ENCODE measurements around the gene NPR2. TPM values are rescaled to one million over a fixed set of nuclear protein-coding genes. Genes with fewer than 3 reads are reported as not detected.

The NPR2 gene
- polyA plus RNA-seq, 1 of the 3 experiments (the other 2 are of a cell fraction), result 13.5 TPM

GRCh38 chr9:35746583-35746982, 44.8 kb upstream of the NPR2 start:
- CTCF ChIA-PET, result interaction anchor here (0.7 to 6.8 kb wide), 8 partner anchors 9 to 135 kb away, joined by 3 to 88 read pairs (median 10); no protein-coding TSS in a partner anchor
- DNase-seq, result no peak
- Histone ChIP-seq H3K27ac (ENCODE audit: low read depth in 2 of 2, low read length in 1 of 2) (peak overlapping the region in 1 of 2 experiments; percentile 44; a peak in 1 of 4 replicates), H3K4me1 (ENCODE audit: control insufficient read depth in 1 of 2, insufficient read depth in 2 of 2, low read depth in 1 of 2, low read length in 1 of 2) (peaks cover 12 to 33% of the 10 kb centered on the region in 2 experiments; a peak in 2 of 4 replicates), H4K20me1 (ENCODE audit: insufficient read depth) (peaks cover 31% of the 10 kb centered on the region), H3K9me2 (no peaks in the 10 kb centered on the region), H3K9me3 (no peaks in the 10 kb centered on the region), H3K4me2 (peak overlapping the region; percentile 82), H2AFZ (ENCODE audit: low read depth) (no peak overlapping the region), H3F3A (replicated peaks; ENCODE audit: insufficient read depth) (peaks cover 7% of the 10 kb centered on the region), H3K4me3 (ENCODE audit: low read depth in 2 of 2, low read length in 1 of 2) (peak overlapping the region; percentile 97 to 98), H3K9ac (peak overlapping the region; percentile 90; the same call in 1 of the 2 replicates), H3K79me2 (ENCODE audit: insufficient read depth) (peaks cover 89% of the 10 kb centered on the region), H3K27me3 (ENCODE audit: insufficient read depth) (no peaks in the 10 kb centered on the region), H3K36me3 (replicated peaks in 1 of 2; ENCODE audit: control insufficient read depth in 1 of 2, insufficient read depth in 2 of 2, low read length in 1 of 2) (peaks cover 37 to 45% of the 10 kb centered on the region in 2 experiments)
- WGBS (ENCODE audit: low lambda C conversion rate), result 61% methylated on average over 3 of the region's 3 CpGs
- POLR2A ChIA-PET, result interaction anchor here (0.9 kb wide), 1 partner anchor 10 kb away, joined by 4 read pairs; no protein-coding TSS in a partner anchor
- TF ChIP-seq TCF12 (IDR thresholded peaks at IDR 0.05), result no peak
- TF ChIP-seq USF1 (IDR thresholded peaks at IDR 0.05; ENCODE audit: borderline replicate concordance, low read depth), result no peak
- TF ChIP-seq FOXM1 (IDR thresholded peaks at IDR 0.05; ENCODE audit: low read depth), result no peak
- no peak for TF ChIP-seq POLR2AphosphoS5 (IDR thresholded peaks at IDR 0.05; ENCODE audit: low read depth, low read length)
- no peak for TF ChIP-seq GABPA (IDR thresholded peaks at IDR 0.05; ENCODE audit: low read depth)
- no peak for TF ChIP-seq ZBTB33 (IDR thresholded peaks at IDR 0.05; ENCODE audit: borderline replicate concordance, low read depth)
- TF ChIP-seq GATA2 (CRISPR knock-in tag; IDR thresholded peaks at IDR 0.05), result no peak
- no peak for TF ChIP-seq PBX3 (IDR thresholded peaks at IDR 0.05)
- TF ChIP-seq JUND (IDR thresholded peaks at IDR 0.05), result no peak

- peak overlapping the region; percentile 70 to 79; a peak in 3 of 4 replicates for H3K27ac ChIP-seq (ENCODE audit: low read depth in 2 of 2, low read length in 1 of 2)
- H3K9ac ChIP-seq, result peak overlapping the region; percentile 90
- H2AFZ ChIP-seq (ENCODE audit: low read depth), result peak overlapping the region; percentile 80; the same call in 1 of the 2 replicates
- no peaks in the 10 kb centered on the region for H3K9me3 ChIP-seq
- peak overlapping the region; percentile 97 to 98 for H3K4me3 ChIP-seq (ENCODE audit: low read depth in 2 of 2, low read length in 1 of 2)
- H3K4me1 ChIP-seq (ENCODE audit: control insufficient read depth in 1 of 2, insufficient read depth in 2 of 2, low read depth in 1 of 2, low read length in 1 of 2), result peaks cover 12 to 33% of the 10 kb centered on the region in 2 experiments; a peak in 2 of 4 replicates
- H3F3A ChIP-seq (replicated peaks; ENCODE audit: insufficient read depth), result peaks cover 7% of the 10 kb centered on the region
- H3K9me2 ChIP-seq, result no peaks in the 10 kb centered on the region
- H3K27me3 ChIP-seq (ENCODE audit: insufficient read depth), result no peaks in the 10 kb centered on the region
- POLR2A ChIA-PET, result interaction anchor here (1.6 to 2.6 kb wide), 4 partner anchors 8 to 17 kb away, joined by 5 to 28 read pairs (median 8); partner anchors contain the start of genes CREB3 and TLN1
- WGBS (ENCODE audit: low lambda C conversion rate), result under 1% methylated on average over 19 of the region's 24 CpGs
- peaks cover 72% of the 10 kb centered on the region for H3K79me2 ChIP-seq (ENCODE audit: insufficient read depth)
- peaks cover 25 to 46% of the 10 kb centered on the region in 2 experiments for H3K36me3 ChIP-seq (replicated peaks in 1 of 2; ENCODE audit: control insufficient read depth in 1 of 2, insufficient read depth in 2 of 2, low read length in 1 of 2)
- H4K20me1 ChIP-seq (ENCODE audit: insufficient read depth), result peaks cover 31% of the 10 kb centered on the region
- CTCF ChIA-PET, result interaction anchor here (1.0 to 6.8 kb wide), 13 partner anchors 9 to 137 kb away, joined by 3 to 88 read pairs (median 5); partner anchors contain the start of genes CCDC107, CREB3, NPR2 and TLN1
- peak overlapping the region; percentile 82 for H3K4me2 ChIP-seq
- no peak for DNase-seq
- TF ChIP-seq USF1 (IDR thresholded peaks at IDR 0.05; ENCODE audit: borderline replicate concordance, low read depth), result no peak
- TF ChIP-seq NFIC (IDR thresholded peaks at IDR 0.05; ENCODE audit: borderline replicate concordance), result no peak
- no peak for TF ChIP-seq FOSL2 (IDR thresholded peaks at IDR 0.05; ENCODE audit: borderline replicate concordance, low read depth)
- TF ChIP-seq MEF2A (IDR thresholded peaks at IDR 0.05; ENCODE audit: borderline replicate concordance, low read depth), result no peak
- TF ChIP-seq IRF3 (IDR thresholded peaks at IDR 0.05; ENCODE audit: low read depth, low read length), result no peak
- TF ChIP-seq NRF1 (IDR thresholded peaks at IDR 0.05; ENCODE audit: low read depth, low read length), result no peak
- TF ChIP-seq ELF1 (IDR thresholded peaks at IDR 0.05), result no peak
- no peak for TF ChIP-seq EZH2phosphoT487 (IDR thresholded peaks at IDR 0.05; ENCODE audit: borderline replicate concordance, low read depth)
- TF ChIP-seq RFX5 (IDR thresholded peaks at IDR 0.05; ENCODE audit: low read length), result no peak
- TF ChIP-seq EP300 (IDR thresholded peaks at IDR 0.05; ENCODE audit: borderline replicate concordance in 1 of 2, low read depth in 1 of 2, low read length in 1 of 2), result no peak
- TF ChIP-seq FOXM1 (IDR thresholded peaks at IDR 0.05; ENCODE audit: low read depth), result no peak
- TF ChIP-seq ZBTB33 (IDR thresholded peaks at IDR 0.05; ENCODE audit: borderline replicate concordance, low read depth), result no peak
Measured at GRCh38 chr9:35748242-35748857, 43.0 kb upstream of the NPR2 start.

Data from SK-N-SH (cell line).